Heart left ventricle (tissue), 13 donors: ENCODE data around the gene ATP6V0A4.

Experiments used
- CTCF ChIP-seq, 12 donors: fragments of 200-600 bp; sonication (generic) in 4 of 12; IDR thresholded peaks; one replicate each; pipeline versions ENCODE4 v1.5.0 to v1.8.0; 2018 to 2022; ENCODE audit warnings: antibody characterized with exemption in 12 of 12, mild to moderate bottlenecking in 5 of 12
- POLR2A ChIP-seq, 2 donors: fragments of 450-650 bp; IDR thresholded peaks; one replicate each; pipeline ENCODE4 v1.6.1; 2017; ENCODE audit warnings: antibody characterized with exemption in 2 of 2, mild to moderate bottlenecking in 2 of 2, moderate library complexity in 2 of 2
- donor health status: ischemic (EF 13 %, LVEDD 7.1; RV severe dilation, severe dysfunction).
- donor health status: DM: no; HTN: yes; CAD: no.
- donor health status: DM: no; HTN: no; CAD: no.
- donor health status: ischemic (EF 25% LVEDD 6.9; RV normal size, moderate dysfunction).
- donor health status: ischemic (EF 25% LVEDD 5.7; RV mildly dilated, moderate dysfunction).
- donor health status: ischemic (EF 35%, LVEDD 5.7; RV mildly dilated, moderate dysfunction).
- donor health status: nonischemic (EF 11% LVEDD 7.7; RV severe dilation, severe dysfunction).
- donor health status: DM: yes; HTN: yes; CAD: no.
- donor health status: PGD.
- donor health status: ischemic (EF 29% LVEDD 5.4; RV normal size, mild dysfunction).
- donor health status: nonischemic (EF 23%, LVEDD 6.1; RV moderate dilation, normal function).

- TF ChIP-seq CTCF (IDR thresholded peaks at IDR 0.05) (no peak), POLR2A (IDR thresholded peaks at IDR 0.05) (no peak)
Measured at GRCh38 chr7:138755842-138756590, 42.0 kb downstream of the ATP6V0A4 start.
